ENCODE results near the gene DNM3. TPM values are rescaled to one million over a fixed set of nuclear protein-coding genes. Genes with fewer than 3 reads are reported as not detected.

DNM3 gene
- polyA plus RNA-seq, 1 donor (not counting 4 experiments of a cell fraction or from before 2014, with no cell fraction given), result 2.0 TPM

DNA sequence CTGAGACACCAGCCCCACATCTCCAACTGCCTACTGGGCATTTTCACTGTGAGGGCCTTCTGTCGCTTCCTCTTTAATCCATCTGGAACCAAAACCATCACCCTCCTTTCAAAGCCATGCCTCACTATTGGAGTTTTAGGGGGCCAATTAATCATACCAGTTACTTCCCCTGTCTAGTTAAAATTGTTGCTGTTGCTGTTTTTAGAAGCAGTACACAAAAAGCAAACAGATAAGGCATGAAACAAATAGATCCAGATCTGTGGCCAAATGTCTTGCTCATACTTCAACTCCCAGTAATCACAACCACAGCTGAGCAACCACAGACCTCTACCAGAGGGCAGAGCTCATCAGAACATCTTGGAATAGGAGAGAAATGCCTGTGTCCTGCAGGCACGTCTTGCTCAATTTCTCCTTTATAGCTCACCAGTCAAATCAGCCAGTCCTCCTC lies 445.4 kb downstream of the DNM3 start:
- no peak overlapping the region for H3K27ac ChIP-seq (ENCODE audit: control insufficient read depth, insufficient read depth, low read length)
- no peak overlapping the region for H3K4me2 ChIP-seq (ENCODE audit: control insufficient read depth, extremely low read depth, insufficient read depth, low read depth, low read length)
- no peak for DNase-seq (ENCODE audit: low read depth, low spot score)
- no peaks in the 10 kb centered on the region for H3K4me1 ChIP-seq (ENCODE audit: control insufficient read depth, extremely low read depth, insufficient read depth, low read length)
- dilution Hi-C loops (cut with MboI; ENCODE audit: extremely low pct_ligation_motif_present, low sequenced_read_pairs), result no loop called here
- no peaks in the 10 kb centered on the region for H3K9me1 ChIP-seq (ENCODE audit: control insufficient read depth, extremely low read depth, insufficient read depth, low read length)
- no peak overlapping the region for H2AFZ ChIP-seq (ENCODE audit: control insufficient read depth, low read length)
- no peaks in the 10 kb centered on the region for H4K20me1 ChIP-seq (ENCODE audit: control insufficient read depth, extremely low read depth, insufficient read depth, low read length)
- peak; percentile 29 for FAIRE-seq
- TF ChIP-seq, protein P1, sequence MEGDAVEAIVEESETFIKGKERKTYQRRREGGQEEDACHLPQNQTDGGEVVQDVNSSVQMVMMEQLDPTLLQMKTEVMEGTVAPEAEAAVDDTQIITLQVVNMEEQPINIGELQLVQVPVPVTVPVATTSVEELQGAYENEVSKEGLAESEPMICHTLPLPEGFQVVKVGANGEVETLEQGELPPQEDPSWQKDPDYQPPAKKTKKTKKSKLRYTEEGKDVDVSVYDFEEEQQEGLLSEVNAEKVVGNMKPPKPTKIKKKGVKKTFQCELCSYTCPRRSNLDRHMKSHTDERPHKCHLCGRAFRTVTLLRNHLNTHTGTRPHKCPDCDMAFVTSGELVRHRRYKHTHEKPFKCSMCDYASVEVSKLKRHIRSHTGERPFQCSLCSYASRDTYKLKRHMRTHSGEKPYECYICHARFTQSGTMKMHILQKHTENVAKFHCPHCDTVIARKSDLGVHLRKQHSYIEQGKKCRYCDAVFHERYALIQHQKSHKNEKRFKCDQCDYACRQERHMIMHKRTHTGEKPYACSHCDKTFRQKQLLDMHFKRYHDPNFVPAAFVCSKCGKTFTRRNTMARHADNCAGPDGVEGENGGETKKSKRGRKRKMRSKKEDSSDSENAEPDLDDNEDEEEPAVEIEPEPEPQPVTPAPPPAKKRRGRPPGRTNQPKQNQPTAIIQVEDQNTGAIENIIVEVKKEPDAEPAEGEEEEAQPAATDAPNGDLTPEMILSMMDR (optimal IDR thresholded peaks at IDR 0.05 in 1 of 3, IDR thresholded peaks at IDR 0.05 in 1 of 3, conservative IDR thresholded peaks at IDR 0.05 in 1 of 3; ENCODE audit: extremely low read depth in 1 of 3, insufficient read depth in 2 of 3, low read length in 3 of 3), result no peak
- H3K9ac ChIP-seq (ENCODE audit: control insufficient read depth, extremely low read depth, insufficient read depth, low read length), result no peak overlapping the region
- no peak overlapping the region for H3K4me3 ChIP-seq (ENCODE audit: control insufficient read depth in 2 of 3, extremely low read depth in 1 of 3, insufficient read depth in 2 of 3, low read depth in 1 of 3, low read length in 3 of 3)
- H3K9me3 ChIP-seq (ENCODE audit: control insufficient read depth, low read depth, low read length), result no peaks in the 10 kb centered on the region
- no peaks in the 10 kb centered on the region for H3K27me3 ChIP-seq (ENCODE audit: control insufficient read depth, extremely low read depth, insufficient read depth, low read length)
- H3K79me2 ChIP-seq (ENCODE audit: control insufficient read depth, insufficient read depth, low read length), result no peaks in the 10 kb centered on the region
- no peaks in the 10 kb centered on the region for H3K36me3 ChIP-seq (ENCODE audit: control insufficient read depth in 2 of 2, extremely low read depth in 1 of 2, insufficient read depth in 2 of 2, low read length in 2 of 2)

DNA sequence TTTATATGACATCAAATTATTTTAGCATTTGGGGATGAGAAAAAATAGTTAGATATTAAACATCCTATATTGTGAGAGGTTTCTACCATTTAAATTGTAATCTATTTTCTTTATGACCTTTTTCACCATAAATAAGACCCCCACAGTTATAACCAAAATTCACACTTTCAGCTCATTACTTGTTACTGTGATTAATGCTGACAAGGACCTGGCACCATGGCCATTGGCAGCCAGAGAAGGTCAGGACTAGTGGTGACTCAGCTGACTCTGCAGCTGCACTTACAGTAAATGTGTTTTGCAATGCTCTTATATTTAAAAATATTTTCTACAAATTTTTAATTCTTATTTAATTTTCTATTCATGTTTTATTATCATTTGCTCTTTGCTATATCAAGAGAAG lies 445.9 kb downstream of the DNM3 start:
- H3K79me2 ChIP-seq (ENCODE audit: control insufficient read depth, insufficient read depth, low read length), result no peaks in the 10 kb centered on the region
- H3K27me3 ChIP-seq (ENCODE audit: control insufficient read depth, extremely low read depth, insufficient read depth, low read length), result no peaks in the 10 kb centered on the region
- dilution Hi-C loops (cut with MboI; ENCODE audit: extremely low pct_ligation_motif_present, low sequenced_read_pairs), result no loop called here
- no peak overlapping the region for H3K4me3 ChIP-seq (ENCODE audit: control insufficient read depth in 2 of 3, extremely low read depth in 1 of 3, insufficient read depth in 2 of 3, low read depth in 1 of 3, low read length in 3 of 3)
- no peak overlapping the region for H3K4me2 ChIP-seq (ENCODE audit: control insufficient read depth, extremely low read depth, insufficient read depth, low read depth, low read length)
- no peaks in the 10 kb centered on the region for H3K9me1 ChIP-seq (ENCODE audit: control insufficient read depth, extremely low read depth, insufficient read depth, low read length)
- no peak overlapping the region for H2AFZ ChIP-seq (ENCODE audit: control insufficient read depth, low read length)
- DNase-seq (ENCODE audit: low read depth, low spot score), result no peak
- H3K36me3 ChIP-seq (ENCODE audit: control insufficient read depth in 2 of 2, extremely low read depth in 1 of 2, insufficient read depth in 2 of 2, low read length in 2 of 2), result no peaks in the 10 kb centered on the region
- no peaks in the 10 kb centered on the region for H3K9me3 ChIP-seq (ENCODE audit: control insufficient read depth, low read depth, low read length)
- no peaks in the 10 kb centered on the region for H4K20me1 ChIP-seq (ENCODE audit: control insufficient read depth, extremely low read depth, insufficient read depth, low read length)
- H3K4me1 ChIP-seq (ENCODE audit: control insufficient read depth, extremely low read depth, insufficient read depth, low read length), result no peaks in the 10 kb centered on the region
- TF ChIP-seq, protein P1 (optimal IDR thresholded peaks at IDR 0.05 in 1 of 3, IDR thresholded peaks at IDR 0.05 in 1 of 3, conservative IDR thresholded peaks at IDR 0.05 in 1 of 3; ENCODE audit: extremely low read depth in 1 of 3, insufficient read depth in 2 of 3, low read length in 3 of 3), result no peak
- no peak for TF ChIP-seq EZH2 (IDR thresholded peaks at IDR 0.05; ENCODE audit: low read length)
- no peak for FAIRE-seq
- no peak overlapping the region for H3K27ac ChIP-seq (ENCODE audit: control insufficient read depth, insufficient read depth, low read length)
- no peak overlapping the region for H3K9ac ChIP-seq (ENCODE audit: control insufficient read depth, extremely low read depth, insufficient read depth, low read length)
